NOMO-1 treated with dmso at 0.1 percent for 144 hours (cell line): ENCODE results near the gene BATF.

Experiments
- DNase-seq: peaks from one replicate; lab custom pipeline; 2025; ENCODE audit not compliant: unreplicated experiment; lab: John Stamatoyannopoulos, UW

BATF gene

GRCh38 chr14:75531660-75532317, 9.5 kb downstream of the BATF start:
- DNase-seq = no peak

DNA sequence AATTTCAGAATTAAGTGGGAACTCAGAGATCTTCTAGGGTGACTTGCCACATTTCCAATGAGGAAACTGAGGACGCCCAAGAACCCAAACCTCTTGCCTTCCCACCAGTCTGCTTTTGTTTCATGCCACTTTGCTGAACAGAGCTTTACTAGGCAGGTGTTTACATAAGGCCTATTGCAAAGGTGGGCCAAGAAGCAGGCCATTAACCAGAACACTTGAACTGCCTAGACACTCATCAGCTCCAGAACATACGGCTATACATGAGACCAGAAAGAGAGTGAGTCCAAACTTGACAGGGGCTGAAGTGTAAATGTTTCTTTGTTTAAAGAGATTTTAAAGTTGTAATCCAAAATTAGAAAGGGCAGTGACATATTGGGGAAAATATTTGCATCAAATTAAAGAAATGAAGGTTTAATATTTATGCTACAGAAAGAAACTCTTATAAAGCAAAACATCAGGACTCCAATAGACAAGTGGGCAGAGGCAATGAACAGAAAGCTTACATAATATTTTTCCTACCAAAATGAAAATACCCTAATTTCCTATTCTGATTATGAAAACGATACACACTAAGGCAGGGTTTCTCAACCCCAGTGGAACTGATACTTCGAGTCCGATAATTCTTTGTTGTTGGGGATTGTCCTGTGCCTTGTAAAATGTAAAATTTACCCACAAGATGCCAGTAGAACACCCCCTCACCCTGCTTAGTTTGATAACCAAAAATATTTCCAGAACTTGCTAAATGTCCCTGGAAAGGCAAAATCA, 11.7 kb downstream of the BATF start:
- no peak for DNase-seq

GRCh38 chr14:75535164-75535898, 13.1 kb downstream of the BATF start:
- DNase-seq = no peak

DNA sequence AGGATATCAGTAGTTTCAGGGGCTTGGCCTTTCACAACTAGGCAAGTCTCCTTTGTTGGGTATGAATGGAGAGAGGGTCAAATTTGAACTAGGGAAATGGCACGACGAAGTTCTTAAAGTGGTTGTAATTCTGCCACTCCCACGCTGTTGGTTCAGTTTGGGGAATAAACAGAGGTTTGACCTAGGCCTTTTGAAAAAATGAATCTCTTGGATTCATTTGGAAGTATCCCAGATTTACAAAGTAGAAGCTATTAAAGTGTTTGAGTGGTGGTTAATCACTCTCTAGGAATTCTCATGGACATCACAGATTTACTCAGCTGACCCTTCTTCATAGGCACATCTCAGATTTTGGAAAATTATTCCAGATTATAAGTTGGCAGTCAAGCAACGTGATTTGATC, 14.8 kb downstream of the BATF start:
- no peak for DNase-seq

- no peak for DNase-seq
Observed at GRCh38 chr14:75539162-75539560, 16.9 kb downstream of the BATF start.

- no peak for DNase-seq
Observed at GRCh38 chr14:75539561-75540478, 17.6 kb downstream of the BATF start.

DNA sequence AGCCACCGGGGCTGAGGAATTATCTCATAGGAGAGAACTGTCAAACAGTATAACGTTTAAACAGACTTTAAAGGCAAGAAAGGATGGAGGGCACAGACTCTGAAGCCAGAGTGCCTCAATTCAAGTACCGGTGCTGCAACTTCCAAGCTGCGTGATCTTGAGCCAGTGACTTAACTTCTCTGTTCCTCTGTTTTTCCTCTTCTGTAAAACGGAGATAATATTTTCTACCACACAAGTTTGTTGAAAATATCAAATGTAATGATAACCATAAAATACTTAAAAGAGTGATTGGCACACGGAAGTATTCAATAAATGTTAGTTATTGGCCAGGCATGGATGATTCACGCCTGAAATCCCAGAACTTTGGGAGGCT, 18.2 kb downstream of the BATF start:
- no peak for DNase-seq

- DNase-seq = peak; percentile 78
Observed at GRCh38 chr14:75542588-75543091, 20.4 kb downstream of the BATF start.

DNA sequence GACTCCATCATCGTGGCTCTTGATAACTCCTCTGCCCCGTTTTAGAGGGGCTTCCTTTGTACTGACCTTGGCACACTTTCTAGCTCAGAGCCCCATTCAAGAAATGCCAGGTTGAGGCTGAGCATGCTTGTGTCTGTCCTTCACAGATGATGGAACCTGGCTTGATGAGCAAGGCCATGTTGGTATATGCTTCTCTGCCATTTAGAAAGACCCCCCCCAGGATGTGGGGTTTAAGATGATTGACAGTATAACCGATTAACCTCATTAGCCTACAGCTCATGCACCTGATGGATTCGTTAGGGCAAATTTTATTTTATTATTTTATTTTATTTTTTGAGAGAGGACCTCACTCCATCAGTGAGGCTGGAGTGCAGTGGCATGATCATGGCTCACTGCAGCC, 21.0 kb downstream of the BATF start:
- DNase-seq = no peak

GRCh38 chr14:75543786-75544185, 21.5 kb downstream of the BATF start:
- DNase-seq = no peak

- DNase-seq = no peak
Observed at GRCh38 chr14:75545907-75546306, 23.6 kb downstream of the BATF start.

DNA sequence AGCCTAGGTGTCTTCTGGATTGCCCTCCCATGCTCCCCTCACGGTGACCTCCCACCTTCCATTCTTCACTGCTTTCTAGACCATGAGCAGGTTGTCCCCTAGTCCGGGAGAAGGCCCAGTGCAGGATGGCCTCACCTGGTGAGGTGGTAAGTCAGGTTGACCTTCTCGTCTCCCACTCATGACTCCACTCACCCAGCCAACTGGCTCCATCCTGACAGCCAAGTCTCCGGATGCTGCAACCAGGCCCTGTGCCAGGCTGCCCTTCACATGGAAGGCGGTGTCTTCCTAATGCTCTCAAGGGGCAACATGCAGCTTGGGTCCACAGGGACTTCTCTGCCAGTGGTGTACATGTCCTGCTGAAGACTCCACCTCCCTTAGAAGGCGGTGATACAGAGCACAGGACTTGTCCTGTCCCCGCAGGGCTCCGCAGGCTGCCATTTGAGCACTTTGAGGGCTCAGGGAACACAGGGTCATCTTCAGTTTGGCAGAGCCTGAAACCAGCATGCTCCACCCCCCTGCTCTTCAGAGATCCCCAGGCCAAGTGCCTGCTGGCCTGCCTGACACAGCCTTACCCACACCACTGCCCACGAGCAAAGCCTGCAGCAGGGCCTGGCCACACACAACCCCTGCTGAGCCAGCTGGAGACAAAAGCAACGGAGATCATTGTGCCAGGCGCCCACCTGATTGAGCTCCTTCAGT, 25.4 kb downstream of the BATF start:
- no peak for DNase-seq

DNA sequence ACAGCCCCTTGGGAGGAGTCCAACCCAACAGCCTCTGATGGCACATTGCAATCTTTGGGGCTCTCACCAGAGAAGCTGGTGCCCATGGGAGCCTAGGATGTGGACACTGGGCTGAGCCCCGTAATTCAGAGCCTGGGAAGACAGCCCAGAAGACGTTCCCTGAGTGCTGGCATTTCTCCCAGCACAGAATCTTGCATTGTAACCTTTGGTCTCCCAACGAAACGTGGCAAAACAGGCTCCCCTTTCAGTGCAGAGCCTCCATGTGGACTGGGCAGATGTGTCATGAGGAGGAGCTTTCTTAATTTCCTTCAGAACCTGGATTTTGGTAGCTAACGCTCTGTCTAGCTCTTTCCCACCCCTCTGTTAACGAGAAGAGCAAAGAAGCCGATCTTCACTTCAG, 26.3 kb downstream of the BATF start:
- DNase-seq = no peak

DNA sequence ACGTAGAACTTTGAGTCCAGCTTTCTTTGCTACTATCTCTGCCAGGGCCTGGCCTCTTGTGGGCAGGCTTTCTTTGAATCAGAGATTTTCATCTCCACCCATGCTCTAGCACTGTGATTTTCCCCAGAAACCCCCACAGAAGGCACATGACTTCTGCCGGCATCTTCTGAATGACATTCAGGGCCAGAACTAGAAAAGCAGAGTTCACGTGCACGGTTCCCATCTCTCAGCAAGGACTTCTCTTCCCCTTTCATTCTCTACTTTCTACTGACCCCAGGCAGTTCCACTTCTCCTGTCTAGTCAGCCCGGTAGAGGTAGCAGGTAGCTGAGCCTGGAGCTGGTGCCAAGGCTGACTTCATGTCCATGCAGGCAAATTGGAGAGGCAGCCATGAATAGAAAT, 26.9 kb downstream of the BATF start:
- DNase-seq = no peak

GRCh38 chr14:75551021-75551420, 28.8 kb downstream of the BATF start:
- no peak for DNase-seq

GRCh38 chr14:75553157-75553556, 30.9 kb downstream of the BATF start:
- no peak for DNase-seq

DNA sequence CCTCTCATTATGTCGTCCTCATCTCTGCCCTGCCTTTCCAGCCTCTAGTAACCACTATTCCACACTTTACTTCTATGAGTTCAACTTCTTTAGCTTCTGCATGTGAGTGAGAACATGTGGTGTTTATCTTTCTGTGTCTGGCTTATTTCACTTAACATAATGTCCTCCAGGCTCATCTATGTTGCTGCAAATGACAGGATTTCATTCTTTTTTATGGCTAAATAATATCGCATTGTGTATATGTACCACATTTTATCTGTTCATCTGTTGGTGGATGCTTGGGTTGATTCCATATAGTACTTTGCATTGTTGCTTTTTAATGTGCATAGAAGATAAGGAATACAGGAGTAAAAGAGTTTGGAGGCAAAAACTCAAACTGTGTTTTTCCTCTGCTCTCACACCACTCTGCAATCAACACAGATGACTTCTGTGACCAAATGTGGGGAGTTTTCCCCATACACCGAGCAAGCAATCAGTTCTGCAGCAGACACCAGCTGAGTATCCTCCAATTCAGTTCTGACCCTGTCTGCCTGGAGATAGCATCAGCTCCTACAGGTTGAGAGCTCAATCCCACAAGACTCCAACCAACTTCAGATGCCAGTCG, 31.6 kb downstream of the BATF start:
- DNase-seq = no peak

DNA sequence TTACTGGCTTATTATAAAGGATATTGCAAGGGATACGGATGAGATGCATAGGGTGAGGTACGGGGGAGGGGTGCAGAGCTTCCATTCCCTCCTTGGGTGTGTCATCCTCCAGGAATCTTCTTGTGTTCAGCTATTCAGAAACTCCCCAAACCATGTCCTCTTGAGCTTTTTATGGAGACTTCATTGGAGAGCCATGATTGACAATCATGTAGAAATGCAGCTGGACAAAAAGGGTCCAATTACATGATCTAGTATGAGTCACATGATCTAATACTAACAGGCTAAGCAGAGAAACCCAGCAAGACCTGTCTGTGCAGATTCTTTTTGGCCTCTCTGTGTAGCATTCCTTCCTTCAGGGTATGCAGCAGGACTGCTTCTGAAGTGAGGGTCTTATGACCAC, 32.2 kb downstream of the BATF start:
- DNase-seq = no peak

DNA sequence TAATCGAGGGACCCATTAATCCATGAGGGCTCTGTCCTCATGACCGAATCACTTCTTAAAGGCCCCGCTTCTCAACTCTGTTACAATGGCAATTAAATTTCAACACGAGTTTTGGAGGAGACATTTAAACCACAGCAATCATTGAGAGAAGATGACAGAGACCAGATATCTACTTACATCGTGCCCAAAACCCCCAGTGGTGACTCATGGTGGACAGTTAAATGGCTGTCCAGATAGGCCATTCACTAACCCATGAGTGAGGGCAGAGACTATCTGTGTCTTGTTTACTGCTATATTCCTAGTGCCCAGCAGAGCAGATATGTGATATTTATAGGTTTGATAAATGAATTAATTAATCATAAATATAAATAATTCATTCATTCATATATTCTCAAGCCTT, 36.2 kb downstream of the BATF start:
- no peak for DNase-seq

DNA sequence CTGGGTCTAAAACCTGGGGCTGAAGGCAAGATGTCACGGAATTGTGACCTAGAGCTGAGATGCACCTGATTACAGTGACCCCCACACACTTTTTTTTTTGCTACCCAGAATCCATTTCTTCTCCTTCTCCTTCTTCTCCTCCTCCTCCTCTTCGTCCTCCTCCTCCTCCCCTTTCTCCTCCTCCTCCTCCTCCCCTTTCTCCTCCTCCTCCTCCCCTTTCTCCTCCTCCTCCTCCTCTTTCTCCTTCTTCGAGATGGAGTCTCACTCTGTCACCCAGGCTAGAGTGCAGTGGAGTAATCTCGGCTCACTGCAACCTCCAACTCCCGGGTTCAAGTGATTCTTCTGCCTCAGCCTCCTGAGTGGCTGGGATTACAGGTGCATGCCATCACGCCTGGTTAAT, 36.8 kb downstream of the BATF start:
- DNase-seq = no peak
